ENCODE results near the gene PPP1R12B.
"Not testable (repeated sequence)": the region's sequence is repeated elsewhere in the genome, so short reads cannot be mapped to it uniquely, and the experiment has no call there.

Gene PPP1R12B

GRCh38 chr1:202456372-202457169 is 108.1 kb downstream of the PPP1R12B start:
- not testable (repeated sequence) for DNase-seq

- not testable (repeated sequence) for DNase-seq
Measured at GRCh38 chr1:202458651-202459050, 110.2 kb downstream of the PPP1R12B start.

DNA sequence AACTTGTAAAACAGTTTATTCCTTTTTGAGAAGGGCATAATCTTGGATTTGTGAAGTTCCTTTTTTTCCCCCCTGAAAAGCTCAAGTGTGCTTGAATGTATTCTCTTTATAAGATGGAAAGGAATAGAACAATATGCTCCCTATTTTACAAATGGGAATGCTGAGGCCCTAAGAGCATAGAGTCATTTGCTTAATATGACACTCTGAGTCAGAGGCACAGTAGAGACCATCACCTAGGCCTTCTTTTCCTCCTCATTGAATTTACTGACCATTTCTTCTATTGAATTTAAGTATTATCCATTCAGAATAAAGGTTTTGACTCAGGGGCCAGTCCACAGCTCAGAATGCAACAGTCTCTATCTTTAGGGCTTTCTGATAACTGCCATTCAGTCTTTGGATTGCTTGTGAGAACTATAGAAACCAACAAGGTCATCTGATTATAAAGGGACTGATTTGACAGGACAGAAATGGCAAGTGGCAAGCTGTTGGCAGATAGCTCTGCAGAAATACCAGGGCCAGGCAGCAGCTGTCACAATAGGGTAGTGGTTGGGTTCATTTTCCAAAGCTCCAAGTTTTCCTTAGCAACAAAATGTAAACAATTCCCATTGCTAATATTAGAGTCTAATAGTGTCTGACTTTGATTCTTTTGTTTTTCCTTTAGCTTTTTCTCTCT is 111.1 kb downstream of the PPP1R12B start:
- DNase-seq = not testable (repeated sequence)

DNA sequence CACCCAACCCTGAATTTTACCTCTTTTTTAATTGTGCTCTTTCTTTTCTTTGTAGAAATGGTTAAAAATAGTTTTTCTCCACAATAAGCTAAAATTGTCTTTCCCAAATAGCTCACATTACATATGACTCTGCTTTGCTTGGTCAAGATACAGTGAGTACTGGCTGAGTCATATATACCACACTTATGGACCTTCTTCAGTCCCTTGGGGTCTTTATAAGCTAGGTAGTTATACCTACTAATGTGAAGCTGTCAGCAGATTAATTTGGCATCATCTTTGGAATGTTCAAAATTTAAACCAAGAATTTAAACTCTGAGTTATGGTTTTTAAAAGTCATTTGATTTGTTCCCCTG is 111.6 kb downstream of the PPP1R12B start:
- not testable (repeated sequence) for DNase-seq

- no peak for DNase-seq
Measured at GRCh38 chr1:202462342-202463076, 114.0 kb downstream of the PPP1R12B start.

DNA sequence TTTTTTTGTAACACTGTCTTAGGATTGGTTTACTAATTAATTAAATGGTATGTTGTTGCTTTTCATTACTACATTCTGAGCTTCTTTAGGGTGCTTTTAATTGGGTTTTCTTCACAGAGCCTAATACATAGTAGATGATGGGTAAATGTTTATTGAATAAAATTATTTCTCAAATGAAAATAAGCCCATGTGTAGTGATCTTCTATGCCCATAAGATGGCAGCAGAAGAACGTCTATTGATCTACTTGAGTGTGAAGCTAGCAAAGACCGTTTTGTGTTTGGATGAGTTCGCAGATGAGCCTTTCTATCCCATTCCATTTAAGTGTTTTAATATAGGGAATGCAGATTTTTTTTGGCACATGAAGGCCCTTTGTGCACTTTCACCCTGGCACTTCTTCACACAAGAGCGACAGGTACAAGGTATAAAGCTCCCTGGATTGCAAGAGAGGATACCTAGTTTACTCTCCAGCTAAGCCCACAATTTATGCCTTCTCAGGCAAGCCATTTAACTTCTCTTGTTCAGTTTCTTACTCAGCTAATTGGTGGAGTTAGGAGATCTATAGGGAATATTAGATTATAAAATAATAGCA is 115.7 kb downstream of the PPP1R12B start:
- peak; percentile 12 for DNase-seq

- DNase-seq = not testable (repeated sequence)
Measured at GRCh38 chr1:202465644-202466270, 117.3 kb downstream of the PPP1R12B start.

GRCh38 chr1:202466339-202466738 is 117.8 kb downstream of the PPP1R12B start:
- DNase-seq = not testable (repeated sequence)

- DNase-seq = not testable (repeated sequence)
Measured at GRCh38 chr1:202467381-202467780, 118.9 kb downstream of the PPP1R12B start.

DNA sequence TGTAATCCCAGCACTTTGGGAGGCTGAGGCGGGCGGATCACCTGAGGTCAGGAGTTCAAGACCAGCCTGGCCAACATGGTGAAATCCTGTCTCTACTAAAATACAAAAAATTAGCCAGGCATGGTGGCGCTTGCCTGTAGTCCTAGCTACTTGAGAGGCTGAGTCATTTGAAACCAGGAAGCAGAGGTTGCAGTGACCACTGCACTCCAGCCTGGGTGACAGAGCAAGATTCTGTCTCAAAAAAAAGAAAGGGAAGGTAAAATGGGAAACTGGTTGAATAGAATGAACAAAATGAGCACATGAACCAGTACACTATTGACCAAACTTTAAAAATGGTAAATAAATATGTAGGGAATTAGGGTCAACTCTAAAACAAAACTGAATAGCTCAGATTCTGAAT is 120.2 kb downstream of the PPP1R12B start:
- DNase-seq = peak; percentile 82

- DNase-seq = not testable (repeated sequence)
Measured at GRCh38 chr1:202469123-202469522, 120.6 kb downstream of the PPP1R12B start.

- no peak for DNase-seq
Measured at GRCh38 chr1:202471246-202471645, 122.7 kb downstream of the PPP1R12B start.

DNA sequence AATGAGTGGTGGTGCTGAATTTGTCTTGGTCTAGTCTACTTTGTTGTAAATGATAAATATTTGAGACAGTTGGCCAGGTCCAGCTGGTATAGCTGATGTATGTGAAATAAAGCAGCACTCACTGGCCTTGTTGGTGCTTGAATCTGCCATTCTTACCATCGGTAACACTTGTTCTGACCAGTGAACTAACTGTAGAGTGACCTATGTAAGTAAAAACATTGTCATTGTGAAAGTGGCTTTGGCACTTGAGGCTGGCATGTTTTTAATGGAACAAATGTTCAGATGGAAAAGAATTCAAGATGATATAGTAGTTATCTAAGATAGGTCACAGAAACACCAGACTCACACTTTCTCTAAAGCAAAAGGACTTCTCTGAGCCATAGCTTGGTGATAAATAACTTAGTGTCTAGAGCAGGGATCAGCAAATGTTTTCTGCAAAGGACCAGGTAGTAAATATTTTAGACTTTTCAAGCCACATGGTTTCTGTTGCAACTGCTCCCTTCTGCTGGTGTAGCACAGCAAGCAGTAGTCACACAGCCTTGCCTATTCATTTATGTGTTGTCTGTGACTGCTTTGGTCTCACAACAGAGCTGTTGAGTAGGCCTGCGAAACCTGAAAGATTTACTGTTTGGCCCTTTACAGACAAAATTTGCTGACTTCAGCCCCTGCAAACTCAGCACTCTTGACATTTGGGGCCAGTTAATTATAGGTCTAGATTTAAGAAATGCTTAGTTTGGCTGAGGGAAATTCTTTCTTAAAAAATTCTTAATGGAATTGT is 124.0 kb downstream of the PPP1R12B start:
- not testable (repeated sequence) for DNase-seq

GRCh38 chr1:202473266-202474045 is 125.0 kb downstream of the PPP1R12B start:
- not testable (repeated sequence) for DNase-seq

GRCh38 chr1:202479661-202480060 is 131.2 kb downstream of the PPP1R12B start:
- DNase-seq = peak; percentile 89

- peak; percentile 15 for DNase-seq
Measured at GRCh38 chr1:202480640-202481039, 132.1 kb downstream of the PPP1R12B start.

DNA sequence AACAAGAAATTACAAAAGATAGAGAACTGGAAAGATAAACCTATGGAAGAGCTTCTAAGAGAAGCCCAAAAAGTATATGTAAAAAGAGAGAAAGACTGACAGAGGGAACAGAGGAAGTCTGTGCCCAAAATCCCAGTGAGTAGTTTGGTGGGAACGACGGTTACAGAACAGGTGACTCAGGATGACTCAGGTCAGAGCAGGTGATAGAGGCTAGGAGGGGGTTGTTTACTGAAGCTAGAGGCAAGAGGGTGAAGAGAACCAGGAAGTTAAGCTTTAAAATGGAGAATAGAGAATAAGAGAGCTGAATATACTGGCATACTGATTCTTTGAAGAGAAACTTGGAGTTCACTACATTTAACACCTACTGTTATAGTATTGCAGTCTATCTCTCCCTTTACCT is 134.9 kb downstream of the PPP1R12B start:
- DNase-seq = peak; percentile 52

- DNase-seq = peak; percentile 94
Measured at GRCh38 chr1:202484032-202484431, 135.5 kb downstream of the PPP1R12B start.

GRCh38 chr1:202484820-202485219 is 136.3 kb downstream of the PPP1R12B start:
- DNase-seq = not testable (repeated sequence)

- DNase-seq = peak; percentile 89
Measured at GRCh38 chr1:202488178-202488649, 139.7 kb downstream of the PPP1R12B start.

- DNase-seq = not testable (repeated sequence)
Measured at GRCh38 chr1:202489101-202489500, 140.6 kb downstream of the PPP1R12B start.

Data from MV-4-11 (cell line).